AG10803 (cell line): ENCODE data around the gene MBTPS2.

ENCODE experiments used
- DNase-seq: peaks from one replicate; pipeline ENCODE4 v3.0.0; 2010; ENCODE audit warnings: low read depth
- H3K4me3 ChIP-seq: 2 replicates; pipeline ENCODE4 v1.5.1; 2011; ENCODE audit warnings: mild to moderate bottlenecking, low read length, control low read depth
- CTCF ChIP-seq: conservative IDR thresholded peaks from 2 replicates; pipeline ENCODE4 v1.5.1; 2011; ENCODE audit warnings: mild to moderate bottlenecking, low read length, control low read depth, inconsistent platforms

Gene MBTPS2

GRCh38 chrX:21875013-21875412, 35.6 kb downstream of the MBTPS2 start:
- DNase-seq, result no peak
- H3K4me3 ChIP-seq, result no peak overlapping the region
- no peak for TF ChIP-seq CTCF

DNA sequence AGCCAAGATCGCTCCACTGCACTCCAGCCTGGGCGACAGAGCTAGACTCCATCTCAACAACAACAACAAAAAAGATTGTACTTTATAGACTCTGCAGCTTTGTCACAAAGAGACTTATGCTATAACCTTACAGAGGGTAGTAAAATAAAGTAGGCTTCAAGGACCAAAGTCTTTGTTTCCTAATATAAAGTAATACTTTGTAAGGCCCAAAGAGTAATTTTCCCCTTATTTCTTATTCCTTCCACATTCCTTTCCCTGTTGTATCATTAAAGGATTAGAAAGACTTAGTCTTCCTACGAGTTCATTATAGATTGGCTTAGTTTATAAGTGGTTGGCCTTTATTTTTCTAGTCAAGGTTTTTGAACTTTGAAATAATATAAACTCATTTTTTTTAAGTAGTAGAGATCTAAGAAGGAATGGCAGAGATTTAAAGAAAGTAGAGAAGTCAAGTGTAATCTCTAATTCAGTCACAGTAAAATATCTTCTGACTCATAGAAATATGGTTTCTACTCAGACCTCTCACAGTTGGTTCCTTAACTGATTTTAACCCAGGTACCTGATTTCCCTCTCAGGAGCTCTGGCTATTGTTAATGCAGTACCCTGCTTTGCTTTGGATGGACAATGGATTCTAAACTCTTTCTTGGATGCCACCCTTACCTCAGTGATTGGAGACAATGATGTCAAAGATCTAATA, 42.6 kb downstream of the MBTPS2 start:
- no peak for TF ChIP-seq CTCF
- DNase-seq, result no peak
- no peak overlapping the region for H3K4me3 ChIP-seq

- TF ChIP-seq CTCF, result no peak
- H3K4me3 ChIP-seq, result no peak overlapping the region
- DNase-seq, result no peak
These were observed 43.8 kb downstream of the MBTPS2 start for GRCh38 chrX:21883258-21883657.

- no peak overlapping the region for H3K4me3 ChIP-seq
- peak; percentile 52 for DNase-seq
- no peak for TF ChIP-seq CTCF
These were observed 46.2 kb downstream of the MBTPS2 start for GRCh38 chrX:21885568-21885967.

- DNase-seq, result no peak
- no peak for TF ChIP-seq CTCF
- H3K4me3 ChIP-seq, result no peak overlapping the region
These were observed 65.9 kb downstream of the MBTPS2 start for GRCh38 chrX:21905313-21905712.

DNA sequence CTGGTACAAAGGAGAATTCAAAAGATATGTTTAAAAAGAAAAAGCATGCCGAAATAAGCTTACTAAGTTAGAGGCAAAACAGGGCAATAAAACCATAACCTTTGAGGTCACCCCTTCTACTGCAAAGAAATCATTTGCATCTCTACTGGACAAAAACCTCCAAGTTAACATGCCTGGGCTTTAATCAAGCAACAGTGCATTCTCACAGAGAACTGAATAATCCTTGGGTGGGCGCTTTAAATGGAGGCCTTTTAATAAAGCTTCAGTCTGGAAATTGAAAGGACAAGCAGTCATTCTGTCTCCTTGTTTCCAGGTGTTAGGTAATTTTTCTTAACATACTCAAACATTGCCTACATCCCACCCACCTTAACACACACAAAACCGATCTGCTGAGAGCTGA, 66.5 kb downstream of the MBTPS2 start:
- no peak overlapping the region for H3K4me3 ChIP-seq
- no peak for TF ChIP-seq CTCF
- no peak for DNase-seq

- peak; percentile 65 for DNase-seq
- TF ChIP-seq CTCF, result no peak
- H3K4me3 ChIP-seq, result no peak overlapping the region
These were observed 67.8 kb downstream of the MBTPS2 start for GRCh38 chrX:21907260-21907659.
